ENCODE data around the gene HADH.

Gene HADH

GRCh38 chr4:108018040-108018883 lies 28.6 kb downstream of the HADH start:
- peak; percentile 81 for DNase-seq (ENCODE audit: low read depth)
- TF ChIP-seq, protein P1, sequence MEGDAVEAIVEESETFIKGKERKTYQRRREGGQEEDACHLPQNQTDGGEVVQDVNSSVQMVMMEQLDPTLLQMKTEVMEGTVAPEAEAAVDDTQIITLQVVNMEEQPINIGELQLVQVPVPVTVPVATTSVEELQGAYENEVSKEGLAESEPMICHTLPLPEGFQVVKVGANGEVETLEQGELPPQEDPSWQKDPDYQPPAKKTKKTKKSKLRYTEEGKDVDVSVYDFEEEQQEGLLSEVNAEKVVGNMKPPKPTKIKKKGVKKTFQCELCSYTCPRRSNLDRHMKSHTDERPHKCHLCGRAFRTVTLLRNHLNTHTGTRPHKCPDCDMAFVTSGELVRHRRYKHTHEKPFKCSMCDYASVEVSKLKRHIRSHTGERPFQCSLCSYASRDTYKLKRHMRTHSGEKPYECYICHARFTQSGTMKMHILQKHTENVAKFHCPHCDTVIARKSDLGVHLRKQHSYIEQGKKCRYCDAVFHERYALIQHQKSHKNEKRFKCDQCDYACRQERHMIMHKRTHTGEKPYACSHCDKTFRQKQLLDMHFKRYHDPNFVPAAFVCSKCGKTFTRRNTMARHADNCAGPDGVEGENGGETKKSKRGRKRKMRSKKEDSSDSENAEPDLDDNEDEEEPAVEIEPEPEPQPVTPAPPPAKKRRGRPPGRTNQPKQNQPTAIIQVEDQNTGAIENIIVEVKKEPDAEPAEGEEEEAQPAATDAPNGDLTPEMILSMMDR (IDR thresholded peaks at IDR 0.05; ENCODE audit: insufficient read depth, low read depth, low read length, missing control alignments) = peak; percentile 93
- H3K4me3 ChIP-seq (ENCODE audit: low read length) = no peak overlapping the region

- TF ChIP-seq, protein P1 (IDR thresholded peaks at IDR 0.05; ENCODE audit: insufficient read depth, low read depth, low read length, missing control alignments) = no peak
- H3K4me3 ChIP-seq (ENCODE audit: low read length) = no peak overlapping the region
Measured at GRCh38 chr4:108018884-108019187, 29.1 kb downstream of the HADH start.

DNA sequence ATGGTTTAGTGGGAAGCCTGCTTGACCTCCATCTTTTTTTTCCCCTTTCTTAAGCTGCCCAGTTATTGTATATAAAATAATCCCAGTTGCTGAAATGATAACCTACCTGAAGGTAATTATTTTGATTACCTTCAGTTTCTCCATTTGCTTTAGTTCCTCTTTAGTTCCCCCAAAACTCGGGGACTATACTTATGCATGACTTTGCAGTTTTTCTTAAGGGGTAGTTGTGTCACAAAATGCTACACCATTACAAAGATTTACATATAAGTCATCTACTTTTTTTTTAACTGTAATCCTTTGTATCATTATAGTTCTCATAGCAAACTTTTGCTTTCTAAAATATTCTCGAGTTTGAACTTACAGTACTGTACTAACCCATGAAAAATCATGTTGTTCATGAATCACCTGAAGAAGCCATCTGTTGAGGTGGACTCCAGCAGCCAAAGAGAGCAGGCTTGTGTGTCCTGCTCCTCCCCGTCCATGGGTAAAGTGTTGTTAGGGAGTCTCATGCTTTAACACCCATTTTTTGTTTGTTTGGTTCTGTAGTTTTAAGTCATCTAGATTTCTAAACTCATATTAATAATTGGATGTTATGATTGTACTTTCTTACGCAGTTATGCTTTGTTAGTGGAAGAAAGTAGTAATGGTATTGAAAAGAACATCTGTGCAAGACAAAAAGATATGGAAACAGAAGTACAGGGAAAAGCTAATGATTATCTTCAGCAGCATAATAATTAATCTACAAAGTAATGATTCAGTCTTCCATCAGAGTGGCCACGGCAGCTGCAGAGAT lies 34.6 kb downstream of the HADH start:
- no peak overlapping the region for H3K4me3 ChIP-seq (ENCODE audit: low read length)
- DNase-seq (ENCODE audit: low read depth) = no peak
- TF ChIP-seq, protein P1 (IDR thresholded peaks at IDR 0.05; ENCODE audit: insufficient read depth, low read depth, low read length, missing control alignments) = no peak

More at GRCh38 chr4:108018884-108019187, 29.1 kb downstream of the HADH start:
- DNase-seq (ENCODE audit: low read depth) = no peak

DNA sequence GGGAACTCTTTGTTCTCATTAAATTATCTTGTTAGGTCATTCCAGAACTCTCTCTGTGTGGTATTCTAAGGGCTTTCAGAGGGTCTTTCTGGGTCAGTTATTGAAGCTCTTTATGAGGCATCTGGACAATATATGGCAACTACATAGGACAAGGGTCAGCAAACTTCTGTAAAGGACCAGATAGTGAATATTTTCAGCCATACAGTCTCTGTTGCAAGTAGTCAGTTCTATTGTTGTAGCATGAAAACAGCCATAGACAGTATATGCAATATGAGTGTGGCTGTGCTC lies 35.1 kb downstream of the HADH start:
- H3K4me3 ChIP-seq (ENCODE audit: low read length) = no peak overlapping the region
- TF ChIP-seq, protein P1 (IDR thresholded peaks at IDR 0.05; ENCODE audit: insufficient read depth, low read depth, low read length, missing control alignments) = no peak

GRCh38 chr4:108029016-108029720 lies 39.5 kb downstream of the HADH start:
- no peak for DNase-seq (ENCODE audit: low read depth)
- no peak overlapping the region for H3K4me3 ChIP-seq (ENCODE audit: low read length)
- TF ChIP-seq, protein P1 (IDR thresholded peaks at IDR 0.05; ENCODE audit: insufficient read depth, low read depth, low read length, missing control alignments) = no peak

More for the DNA sequence above, 35.1 kb downstream of the HADH start:
- no peak for DNase-seq (ENCODE audit: low read depth)

DNA sequence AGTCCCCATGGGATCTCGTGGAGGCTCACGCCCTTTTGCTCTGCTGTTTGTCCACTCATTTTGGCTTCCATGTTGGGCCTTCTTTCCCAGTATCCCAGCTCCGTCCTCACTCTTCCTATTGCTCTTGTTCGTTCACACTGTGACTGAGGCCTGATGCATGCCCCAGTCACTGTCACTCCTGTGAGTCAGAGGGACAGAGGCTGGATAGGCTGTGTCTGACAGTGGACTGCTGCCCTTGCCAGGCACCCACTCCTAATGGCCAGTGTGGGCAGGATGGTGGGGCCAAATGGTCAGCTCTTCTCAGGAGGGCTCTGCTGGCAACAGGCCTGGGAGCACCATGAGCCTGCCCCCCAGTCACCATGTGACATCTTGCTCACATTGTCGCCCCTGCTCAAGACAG lies 40.0 kb downstream of the HADH start:
- no peak overlapping the region for H3K4me3 ChIP-seq (ENCODE audit: low read length)
- DNase-seq (ENCODE audit: low read depth) = peak; percentile 48
- TF ChIP-seq, protein P1 (IDR thresholded peaks at IDR 0.05; ENCODE audit: insufficient read depth, low read depth, low read length, missing control alignments) = no peak

All from epithelial cell of esophagus (primary cell).